ENCODE results near the gene BIRC5.
"Not testable (repeated sequence)": the region's sequence is repeated elsewhere in the genome, so short reads cannot be mapped to it uniquely, and the experiment has no call there.

Gene BIRC5

DNA sequence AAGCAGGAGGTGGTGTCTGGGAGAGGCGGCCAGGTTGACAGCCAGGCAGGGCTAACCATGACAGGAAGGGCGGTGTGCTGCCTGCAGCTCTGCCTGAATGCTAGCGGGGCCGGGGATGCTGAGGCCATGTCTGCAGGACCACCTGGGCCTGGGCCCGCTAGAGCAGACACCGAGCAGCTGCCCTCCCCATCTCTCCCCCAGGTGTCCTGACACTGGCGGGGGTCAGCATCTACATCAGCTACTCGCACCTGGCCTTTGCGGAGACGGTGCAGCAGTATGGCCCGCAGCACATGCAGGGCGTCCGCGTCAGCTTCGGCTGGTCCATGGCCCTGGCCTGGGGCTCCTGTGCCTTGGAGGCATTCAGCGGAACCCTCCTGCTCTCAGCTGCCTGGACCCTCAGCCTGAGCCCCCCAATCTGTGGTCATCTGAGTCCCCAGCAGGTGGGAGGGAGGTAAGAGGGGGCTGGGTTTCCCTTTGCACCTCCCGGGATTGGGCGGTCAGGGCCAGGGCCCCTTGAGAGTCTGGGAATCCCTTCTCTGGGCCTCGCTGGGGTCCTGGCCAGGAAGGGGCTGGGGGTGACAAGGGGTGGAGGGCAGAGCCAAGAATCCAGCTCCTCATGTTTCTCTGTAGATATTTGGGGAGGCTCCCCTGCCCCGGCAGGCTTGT, 24.9 kb downstream of the BIRC5 start:
- DNase-seq (ENCODE audit: extremely low read depth in 1 of 2, low read depth in 1 of 2): no peak

DNA sequence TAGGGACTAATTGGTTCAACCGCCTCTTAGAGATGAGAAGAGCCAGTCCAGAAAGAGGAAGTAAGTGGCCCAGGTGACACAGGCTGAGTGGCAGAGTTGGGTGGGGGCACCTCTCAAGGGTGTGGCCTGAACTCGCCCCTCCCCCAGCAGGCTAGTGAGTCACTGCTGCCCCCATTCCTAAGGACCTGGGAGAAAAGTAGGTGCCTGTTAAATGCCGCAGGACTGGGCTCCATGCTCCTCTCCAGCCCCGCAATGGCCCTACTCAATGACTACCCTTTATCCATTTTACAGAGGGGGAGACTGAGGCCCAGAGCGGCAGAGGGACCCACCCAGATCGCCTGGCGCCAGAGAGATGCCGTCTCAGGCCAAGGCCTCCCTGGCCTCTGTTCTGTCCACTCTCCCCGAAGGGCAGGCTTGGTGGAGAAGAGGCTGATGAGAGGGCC, 25.5 kb downstream of the BIRC5 start:
- no peak for DNase-seq (ENCODE audit: extremely low read depth in 1 of 2, low read depth in 1 of 2)

- DNase-seq (ENCODE audit: extremely low read depth in 1 of 2, low read depth in 1 of 2): no peak
These were observed 26.1 kb downstream of the BIRC5 start for GRCh38 chr17:78240012-78240655.

DNA sequence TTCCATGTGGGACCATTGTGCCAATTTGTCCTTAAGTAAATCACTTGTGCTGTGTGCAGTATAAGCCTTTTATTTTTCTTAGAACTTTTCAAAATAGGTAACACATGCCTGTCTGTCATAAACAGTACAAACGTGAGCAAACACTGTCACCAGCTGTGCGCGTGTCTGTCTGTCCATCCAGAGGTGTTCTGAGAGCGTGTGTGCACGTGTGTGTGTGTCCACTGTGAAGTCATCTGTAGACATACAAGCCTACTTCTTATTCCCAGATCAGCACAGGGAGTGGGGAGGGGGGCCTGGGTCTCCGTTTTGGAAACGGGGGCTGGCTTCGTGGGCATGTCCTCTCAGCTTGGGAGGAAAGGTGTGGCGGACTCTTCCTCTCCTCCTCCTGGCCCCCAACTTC, 26.8 kb downstream of the BIRC5 start:
- DNase-seq (ENCODE audit: extremely low read depth in 1 of 2, low read depth in 1 of 2): no peak

- DNase-seq (ENCODE audit: extremely low read depth in 1 of 2, low read depth in 1 of 2): no peak
These were observed 27.4 kb downstream of the BIRC5 start for GRCh38 chr17:78241277-78242023.

GRCh38 chr17:78242024-78242742, 28.1 kb downstream of the BIRC5 start:
- no peak for DNase-seq (ENCODE audit: extremely low read depth in 1 of 2, low read depth in 1 of 2)

GRCh38 chr17:78247304-78247703, 33.3 kb downstream of the BIRC5 start:
- DNase-seq (ENCODE audit: extremely low read depth in 1 of 2, low read depth in 1 of 2): no peak

DNA sequence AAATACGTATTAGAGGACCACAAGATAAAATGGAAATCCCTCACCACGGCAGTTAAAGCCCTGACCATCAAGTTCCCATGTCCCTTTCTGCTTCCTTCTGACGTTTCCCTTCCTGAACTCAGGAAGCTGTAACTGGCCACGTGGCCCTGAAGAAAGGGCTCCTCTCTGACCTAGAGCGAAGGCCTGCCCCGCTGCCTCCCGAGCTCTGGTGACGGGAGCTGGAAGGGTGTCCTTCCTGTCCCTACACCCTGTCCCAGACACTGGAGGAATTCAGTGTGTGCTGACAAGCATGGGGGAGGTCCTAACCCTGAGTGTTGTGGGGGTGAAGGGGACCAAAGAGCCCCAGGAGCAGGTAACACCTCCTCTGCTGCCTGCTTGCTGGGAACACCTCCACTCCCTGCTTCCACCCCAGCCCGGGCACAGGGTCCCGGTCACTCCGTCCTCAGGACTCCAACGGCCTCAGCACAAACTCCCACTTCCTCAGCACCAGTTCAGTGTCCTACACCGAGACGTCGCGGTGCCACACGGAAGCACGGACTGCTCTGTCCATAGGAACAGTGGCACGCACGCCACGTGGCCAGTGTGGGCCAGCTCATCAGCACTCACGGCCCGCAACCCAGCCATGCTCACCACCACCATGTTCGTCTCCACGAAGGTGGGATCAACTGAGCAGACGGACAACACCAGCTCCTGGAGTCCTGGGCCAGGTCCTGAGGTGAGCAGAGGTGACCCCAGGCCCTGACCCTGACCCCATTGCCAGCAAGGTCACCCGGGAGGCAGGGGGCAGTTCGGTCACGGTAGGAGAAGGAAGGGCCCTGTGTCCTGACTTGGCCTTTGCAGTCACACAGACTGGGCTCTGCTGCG, 34.2 kb downstream of the BIRC5 start:
- DNase-seq (ENCODE audit: extremely low read depth in 1 of 2, low read depth in 1 of 2): no peak

GRCh38 chr17:78249074-78249817, 35.2 kb downstream of the BIRC5 start:
- no peak for DNase-seq (ENCODE audit: extremely low read depth in 1 of 2, low read depth in 1 of 2)

DNA sequence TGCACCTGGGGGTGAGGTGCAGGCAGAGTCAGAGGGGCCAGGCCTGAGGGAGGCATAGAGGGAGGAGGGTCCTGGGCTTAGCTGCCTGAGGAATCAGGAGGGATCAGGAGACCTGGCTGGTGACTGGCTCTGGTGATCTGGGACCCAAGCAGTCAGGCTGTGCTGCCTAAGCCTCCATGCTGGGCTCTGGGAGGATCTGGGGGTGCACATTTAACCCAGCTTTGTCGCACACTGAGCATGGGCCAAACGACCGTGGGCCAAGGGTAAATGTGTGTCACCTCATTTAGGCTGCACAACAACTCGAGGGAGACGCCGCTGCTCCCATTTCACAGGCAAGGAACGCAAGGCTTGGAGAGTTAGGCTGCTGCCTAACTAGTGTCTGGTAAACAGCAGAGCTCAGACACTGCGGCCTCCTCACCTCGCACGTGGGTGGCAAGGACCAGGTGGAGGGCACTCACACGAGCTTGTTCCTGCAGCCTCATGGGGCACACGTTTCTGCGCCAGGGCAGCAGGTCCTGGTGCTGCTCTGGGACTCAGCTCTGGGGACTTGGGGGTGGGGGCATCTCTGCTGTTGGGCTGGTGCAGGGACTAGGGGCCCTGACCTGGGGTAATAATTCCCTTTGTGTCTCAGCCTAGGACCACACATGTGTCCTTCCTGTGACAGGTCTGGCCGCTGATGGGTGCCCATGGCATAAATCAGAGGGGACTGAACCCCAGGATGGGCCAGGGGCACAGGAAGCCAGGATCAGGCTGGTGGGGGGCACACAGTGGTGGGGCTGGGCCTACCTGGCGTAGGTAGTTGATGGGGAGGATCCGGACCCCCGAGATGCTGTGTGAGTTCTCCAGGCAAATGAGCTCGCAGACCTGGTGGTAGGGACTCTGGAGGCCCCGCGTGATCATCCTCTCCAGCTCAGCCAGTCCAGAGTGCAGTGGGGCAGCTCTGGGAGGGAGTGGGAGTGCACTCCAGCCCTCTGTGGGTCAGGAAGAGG, 36.1 kb downstream of the BIRC5 start:
- no peak for DNase-seq (ENCODE audit: extremely low read depth in 1 of 2, low read depth in 1 of 2)

DNA sequence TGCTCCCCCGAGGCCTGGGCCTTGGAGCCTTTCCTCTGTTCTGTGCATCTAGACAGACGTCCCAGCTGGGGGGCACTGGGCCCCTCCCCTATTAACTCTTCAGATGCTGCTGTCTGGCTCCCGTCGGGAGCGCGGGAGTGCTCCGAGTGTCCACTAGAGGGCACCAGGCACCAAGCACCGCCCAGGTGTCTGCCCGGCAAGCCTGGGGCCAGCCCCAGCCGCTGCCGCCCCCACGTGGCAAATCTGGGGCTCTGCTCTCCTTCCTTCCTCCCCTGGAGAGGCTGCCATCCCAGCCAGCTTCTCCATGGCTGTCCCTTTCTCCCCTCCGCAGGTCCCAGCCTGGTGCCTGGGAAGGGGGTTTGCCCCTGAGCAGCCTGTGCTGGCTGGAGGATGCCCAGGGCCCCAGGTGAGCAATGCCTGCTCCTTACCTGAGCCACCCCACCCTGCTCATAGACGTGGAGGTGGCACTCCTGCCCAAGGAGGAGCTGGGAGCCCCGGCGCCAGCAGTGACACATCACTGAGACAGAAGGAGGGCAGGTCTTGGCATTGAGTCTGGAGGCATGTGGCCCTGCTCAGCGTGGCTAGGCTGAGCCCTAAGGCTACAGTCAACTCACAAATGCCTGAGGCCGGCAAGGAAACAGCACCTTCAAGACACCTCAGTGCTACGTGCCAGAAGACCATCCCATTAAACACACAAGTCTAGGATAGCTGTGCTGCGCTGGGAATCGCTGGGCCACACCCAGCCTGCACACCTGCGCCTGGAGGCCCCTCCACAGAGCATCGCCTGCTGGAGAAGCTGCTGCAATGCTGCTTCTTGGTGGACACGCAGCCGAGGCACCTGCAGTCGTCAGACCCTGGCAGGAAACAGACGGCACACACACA, 37.1 kb downstream of the BIRC5 start:
- DNase-seq (ENCODE audit: extremely low read depth in 1 of 2, low read depth in 1 of 2): peak; percentile 68 to 80

GRCh38 chr17:78251773-78252103, 37.7 kb downstream of the BIRC5 start:
- DNase-seq (ENCODE audit: extremely low read depth in 1 of 2, low read depth in 1 of 2): no peak

- DNase-seq (ENCODE audit: extremely low read depth in 1 of 2, low read depth in 1 of 2): peak in 1 of 2 donors; percentile 50
These were observed 38.1 kb downstream of the BIRC5 start for GRCh38 chr17:78252111-78252634.

GRCh38 chr17:78252701-78253635, 38.9 kb downstream of the BIRC5 start:
- DNase-seq (ENCODE audit: extremely low read depth in 1 of 2, low read depth in 1 of 2): no peak

DNA sequence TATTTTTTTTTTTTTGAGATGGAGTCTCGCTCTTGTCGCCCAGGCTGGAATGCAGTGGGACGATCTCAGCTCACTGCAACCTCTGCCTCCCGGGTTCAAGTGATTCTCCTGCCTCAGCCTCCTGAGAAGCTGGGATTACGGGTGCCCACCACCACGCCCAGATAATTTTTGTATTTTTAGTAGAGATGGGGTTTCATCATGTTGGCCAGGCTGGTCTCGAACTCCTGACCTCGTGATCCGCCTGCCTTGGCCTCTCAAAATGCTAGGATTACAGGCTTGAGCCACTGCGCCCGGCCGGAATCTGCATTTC, 39.5 kb downstream of the BIRC5 start:
- not testable (repeated sequence) for DNase-seq (ENCODE audit: extremely low read depth in 1 of 2, low read depth in 1 of 2)

DNA sequence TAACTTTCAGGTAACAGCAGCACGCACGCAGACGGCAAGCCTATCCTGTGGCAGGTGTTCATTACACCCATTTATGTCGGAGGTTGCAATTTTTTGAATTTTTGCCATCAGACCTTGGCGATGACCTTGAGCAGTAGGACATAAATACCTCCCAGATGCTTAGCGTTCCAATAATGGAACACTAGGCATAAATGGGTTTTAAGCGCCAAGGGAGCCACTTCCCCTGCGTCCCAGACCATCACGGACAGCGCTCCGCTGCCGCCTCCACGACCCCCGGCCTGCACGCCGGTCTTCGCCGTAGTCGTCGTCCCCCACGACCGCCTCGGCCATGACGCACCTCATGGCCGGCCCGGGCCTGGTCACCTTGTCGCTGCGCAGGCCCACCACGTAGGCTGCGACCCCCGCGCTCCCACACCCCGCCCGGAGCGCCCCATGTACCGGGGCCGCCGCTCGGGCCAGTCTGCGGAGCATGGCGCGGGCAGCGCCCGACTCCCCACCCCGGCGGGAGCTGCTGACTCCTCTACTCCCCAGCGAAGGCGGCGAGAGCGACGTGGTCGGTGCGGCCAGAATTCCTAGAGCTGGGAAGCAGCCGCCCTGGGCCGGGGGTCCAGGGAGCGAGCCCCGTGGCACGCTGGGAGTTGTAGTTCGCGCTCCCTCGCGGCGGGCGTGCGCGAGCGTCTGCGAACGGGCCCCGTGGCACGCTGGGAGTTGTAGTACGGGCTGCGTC, 40.1 kb downstream of the BIRC5 start:
- peak; percentile 50 to 59 for DNase-seq (ENCODE audit: extremely low read depth in 1 of 2, low read depth in 1 of 2)

Data from stimulated activated CD8-positive, alpha-beta memory T cell treated with anti-CD3 and anti-CD28 coated beads, Interleukin-7, amount 100 ng/mL, for 48 hours (primary cell).